SIG-M5 (cell line): ENCODE data around the gene SLC6A6.
"Not testable (repeated sequence)": the region's sequence is repeated elsewhere in the genome, so short reads cannot be mapped to it uniquely, and the experiment has no call there.

Experiments used
- DNase-seq: peaks from one replicate; lab custom pipeline; 2025; lab: John Stamatoyannopoulos, UW

SLC6A6 gene

GRCh38 chr3:14508966-14509795 is 106.8 kb downstream of the SLC6A6 start:
- DNase-seq = no peak

GRCh38 chr3:14509796-14510100 is 107.3 kb downstream of the SLC6A6 start:
- DNase-seq = no peak

- no peak for DNase-seq
These were observed 108.6 kb downstream of the SLC6A6 start for GRCh38 chr3:14510838-14511622.

- DNase-seq = no peak
These were observed 109.3 kb downstream of the SLC6A6 start for GRCh38 chr3:14511623-14512280.

GRCh38 chr3:14512281-14512941 is 110.0 kb downstream of the SLC6A6 start:
- DNase-seq = no peak

GRCh38 chr3:14512942-14513327 is 110.5 kb downstream of the SLC6A6 start:
- DNase-seq = no peak

GRCh38 chr3:14513566-14514322 is 111.3 kb downstream of the SLC6A6 start:
- DNase-seq = no peak

- no peak for DNase-seq
These were observed 111.9 kb downstream of the SLC6A6 start for GRCh38 chr3:14514323-14514720.

GRCh38 chr3:14515526-14515925 is 113.1 kb downstream of the SLC6A6 start:
- not testable (repeated sequence) for DNase-seq

- DNase-seq = no peak
These were observed 114.4 kb downstream of the SLC6A6 start for GRCh38 chr3:14516738-14517345.

GRCh38 chr3:14517601-14518431 is 115.4 kb downstream of the SLC6A6 start:
- DNase-seq = no peak

GRCh38 chr3:14518432-14518802 is 116.0 kb downstream of the SLC6A6 start:
- DNase-seq = no peak

- no peak for DNase-seq
These were observed 116.5 kb downstream of the SLC6A6 start for GRCh38 chr3:14518893-14519292.

GRCh38 chr3:14519406-14519805 is 117.0 kb downstream of the SLC6A6 start:
- DNase-seq = no peak

GRCh38 chr3:14520149-14520548 is 117.7 kb downstream of the SLC6A6 start:
- DNase-seq = no peak

GRCh38 chr3:14520967-14521366 is 118.6 kb downstream of the SLC6A6 start:
- DNase-seq = no peak

- DNase-seq = no peak
These were observed 119.2 kb downstream of the SLC6A6 start for GRCh38 chr3:14521611-14522010.

- no peak for DNase-seq
These were observed 119.8 kb downstream of the SLC6A6 start for GRCh38 chr3:14522129-14522691.

GRCh38 chr3:14522768-14523167 is 120.4 kb downstream of the SLC6A6 start:
- no peak for DNase-seq

- no peak for DNase-seq
These were observed 121.4 kb downstream of the SLC6A6 start for GRCh38 chr3:14523792-14524191.
